ENCODE measurements around the gene HOOK2. TPM values are rescaled to one million over a fixed set of nuclear protein-coding genes. Genes with fewer than 3 reads are reported as not detected.

Gene HOOK2
- total and polyA plus RNA-seq, 9 of the 15 experiments (the other 6 are each of a cell fraction or from before 2014, with no cell fraction given) = 1.3 to 17.2 (median 9.9) TPM

DNA sequence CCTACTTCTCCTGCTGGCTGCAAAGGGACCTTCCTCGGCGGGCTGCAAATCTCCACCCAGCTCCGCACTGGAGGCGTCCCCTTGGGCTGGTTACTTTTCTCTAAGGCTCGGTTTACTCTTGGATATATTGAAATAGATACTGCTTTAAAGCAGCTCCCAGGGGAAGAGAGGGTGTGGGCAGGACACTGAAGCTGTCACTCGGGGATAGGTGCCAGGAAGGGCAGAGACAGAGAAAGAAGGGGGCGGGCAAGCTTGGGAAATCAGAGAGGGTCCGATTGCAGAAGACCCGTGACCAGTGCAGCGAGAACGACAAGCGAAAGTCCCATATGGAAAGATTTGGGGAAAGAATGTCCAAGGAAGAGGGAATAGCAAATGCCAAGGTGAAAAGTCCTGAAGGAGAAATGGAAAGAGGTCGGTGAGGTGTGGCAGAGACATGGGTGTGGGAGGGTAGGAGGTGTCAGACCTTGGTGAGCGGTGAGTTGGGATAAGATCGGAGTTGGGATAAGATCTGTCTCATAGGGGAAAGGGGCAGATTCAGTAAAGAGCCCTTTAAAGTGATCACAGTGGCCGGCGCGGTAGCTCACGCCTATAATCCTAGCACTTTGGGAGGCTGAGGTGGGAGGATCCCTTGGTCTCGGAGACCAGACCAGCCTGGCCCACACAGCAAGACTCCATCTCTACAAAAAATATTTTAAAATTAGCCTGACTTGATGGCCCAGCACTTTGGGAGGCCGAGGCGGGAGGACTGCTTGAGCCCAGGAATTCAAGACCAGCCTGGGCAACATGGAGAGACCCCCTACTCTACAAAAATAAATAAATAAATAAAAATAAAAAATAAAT is 27.1 kb upstream of the HOOK2 start (continued):
- TF ChIP-seq, protein P1, sequence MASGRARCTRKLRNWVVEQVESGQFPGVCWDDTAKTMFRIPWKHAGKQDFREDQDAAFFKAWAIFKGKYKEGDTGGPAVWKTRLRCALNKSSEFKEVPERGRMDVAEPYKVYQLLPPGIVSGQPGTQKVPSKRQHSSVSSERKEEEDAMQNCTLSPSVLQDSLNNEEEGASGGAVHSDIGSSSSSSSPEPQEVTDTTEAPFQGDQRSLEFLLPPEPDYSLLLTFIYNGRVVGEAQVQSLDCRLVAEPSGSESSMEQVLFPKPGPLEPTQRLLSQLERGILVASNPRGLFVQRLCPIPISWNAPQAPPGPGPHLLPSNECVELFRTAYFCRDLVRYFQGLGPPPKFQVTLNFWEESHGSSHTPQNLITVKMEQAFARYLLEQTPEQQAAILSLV (tag; IDR thresholded peaks at IDR 0.05) = no peak
- TF ChIP-seq, protein P2, sequence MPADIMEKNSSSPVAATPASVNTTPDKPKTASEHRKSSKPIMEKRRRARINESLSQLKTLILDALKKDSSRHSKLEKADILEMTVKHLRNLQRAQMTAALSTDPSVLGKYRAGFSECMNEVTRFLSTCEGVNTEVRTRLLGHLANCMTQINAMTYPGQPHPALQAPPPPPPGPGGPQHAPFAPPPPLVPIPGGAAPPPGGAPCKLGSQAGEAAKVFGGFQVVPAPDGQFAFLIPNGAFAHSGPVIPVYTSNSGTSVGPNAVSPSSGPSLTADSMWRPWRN (IDR thresholded peaks at IDR 0.05; ENCODE audit: low read depth) = no peak
- TF ChIP-seq HOXB6 (CRISPR knock-in tag; IDR thresholded peaks at IDR 0.05; ENCODE audit: borderline replicate concordance) (no peak), ZNF57 (CRISPR knock-in tag; IDR thresholded peaks at IDR 0.05) (no peak), CBX5 (IDR thresholded peaks at IDR 0.05; ENCODE audit: borderline replicate concordance, low read depth) (no peak), ZNF133 (CRISPR knock-in tag; IDR thresholded peaks at IDR 0.05) (no peak), ZNF124 (CRISPR knock-in tag; IDR thresholded peaks at IDR 0.05) (no peak), JUND (IDR thresholded peaks at IDR 0.05; ENCODE audit: borderline replicate concordance, low read depth, low read length) (no peak), JUND (tag; IDR thresholded peaks at IDR 0.05; ENCODE audit: borderline replicate concordance, low read depth, low read length) (no peak), GATAD2A (IDR thresholded peaks at IDR 0.05) (no peak), ZNF311 (CRISPR knock-in tag; IDR thresholded peaks at IDR 0.05) (no peak), PTTG1 (tag; IDR thresholded peaks at IDR 0.05; ENCODE audit: low read depth) (no peak), ZNF354B (CRISPR knock-in tag; IDR thresholded peaks at IDR 0.05) (no peak), TAL1 (IDR thresholded peaks at IDR 0.05) (no peak), NFIX (CRISPR knock-in tag; IDR thresholded peaks at IDR 0.05; ENCODE audit: low read depth) (no peak)
- TF ChIP-seq, protein P3, sequence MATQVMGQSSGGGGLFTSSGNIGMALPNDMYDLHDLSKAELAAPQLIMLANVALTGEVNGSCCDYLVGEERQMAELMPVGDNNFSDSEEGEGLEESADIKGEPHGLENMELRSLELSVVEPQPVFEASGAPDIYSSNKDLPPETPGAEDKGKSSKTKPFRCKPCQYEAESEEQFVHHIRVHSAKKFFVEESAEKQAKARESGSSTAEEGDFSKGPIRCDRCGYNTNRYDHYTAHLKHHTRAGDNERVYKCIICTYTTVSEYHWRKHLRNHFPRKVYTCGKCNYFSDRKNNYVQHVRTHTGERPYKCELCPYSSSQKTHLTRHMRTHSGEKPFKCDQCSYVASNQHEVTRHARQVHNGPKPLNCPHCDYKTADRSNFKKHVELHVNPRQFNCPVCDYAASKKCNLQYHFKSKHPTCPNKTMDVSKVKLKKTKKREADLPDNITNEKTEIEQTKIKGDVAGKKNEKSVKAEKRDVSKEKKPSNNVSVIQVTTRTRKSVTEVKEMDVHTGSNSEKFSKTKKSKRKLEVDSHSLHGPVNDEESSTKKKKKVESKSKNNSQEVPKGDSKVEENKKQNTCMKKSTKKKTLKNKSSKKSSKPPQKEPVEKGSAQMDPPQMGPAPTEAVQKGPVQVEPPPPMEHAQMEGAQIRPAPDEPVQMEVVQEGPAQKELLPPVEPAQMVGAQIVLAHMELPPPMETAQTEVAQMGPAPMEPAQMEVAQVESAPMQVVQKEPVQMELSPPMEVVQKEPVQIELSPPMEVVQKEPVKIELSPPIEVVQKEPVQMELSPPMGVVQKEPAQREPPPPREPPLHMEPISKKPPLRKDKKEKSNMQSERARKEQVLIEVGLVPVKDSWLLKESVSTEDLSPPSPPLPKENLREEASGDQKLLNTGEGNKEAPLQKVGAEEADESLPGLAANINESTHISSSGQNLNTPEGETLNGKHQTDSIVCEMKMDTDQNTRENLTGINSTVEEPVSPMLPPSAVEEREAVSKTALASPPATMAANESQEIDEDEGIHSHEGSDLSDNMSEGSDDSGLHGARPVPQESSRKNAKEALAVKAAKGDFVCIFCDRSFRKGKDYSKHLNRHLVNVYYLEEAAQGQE (IDR thresholded peaks at IDR 0.05; ENCODE audit: borderline replicate concordance) = no peak
- TF ChIP-seq, protein P3 (CRISPR knock-in tag; IDR thresholded peaks at IDR 0.05; ENCODE audit: low read depth) = no peak
- TF ChIP-seq, protein P4, sequence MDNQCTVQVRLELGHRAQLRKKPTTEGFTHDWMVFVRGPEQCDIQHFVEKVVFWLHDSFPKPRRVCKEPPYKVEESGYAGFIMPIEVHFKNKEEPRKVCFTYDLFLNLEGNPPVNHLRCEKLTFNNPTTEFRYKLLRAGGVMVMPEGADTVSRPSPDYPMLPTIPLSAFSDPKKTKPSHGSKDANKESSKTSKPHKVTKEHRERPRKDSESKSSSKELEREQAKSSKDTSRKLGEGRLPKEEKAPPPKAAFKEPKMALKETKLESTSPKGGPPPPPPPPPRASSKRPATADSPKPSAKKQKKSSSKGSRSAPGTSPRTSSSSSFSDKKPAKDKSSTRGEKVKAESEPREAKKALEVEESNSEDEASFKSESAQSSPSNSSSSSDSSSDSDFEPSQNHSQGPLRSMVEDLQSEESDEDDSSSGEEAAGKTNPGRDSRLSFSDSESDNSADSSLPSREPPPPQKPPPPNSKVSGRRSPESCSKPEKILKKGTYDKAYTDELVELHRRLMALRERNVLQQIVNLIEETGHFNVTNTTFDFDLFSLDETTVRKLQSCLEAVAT (IDR thresholded peaks at IDR 0.05) = no peak
